T-helper 2 cell treated with Interferon-gamma antibody and Interleukin-4, amounts not matched to agents 5 μg/mL and 100 μg/mL, for 36 hours (primary cell): Measurements from ENCODE around the gene GPR78.

ENCODE experiments used
- DNase-seq: peaks from one replicate; pipeline ENCODE4 v3.0.0; 2021; ENCODE audit warnings: low spot score
- H3K27ac Mint-ChIP-seq: one replicate; pipeline ENCODE4 v1.8.0; 2021; ENCODE audit warnings: mild to moderate bottlenecking, mixed read lengths
- H3K27me3 Mint-ChIP-seq: one replicate; pipeline ENCODE4 v1.8.0; 2021; ENCODE audit warnings: low read depth, mixed read lengths
- H3K36me3 Mint-ChIP-seq: one replicate; pipeline ENCODE4 v1.8.0; 2021; ENCODE audit warnings: low read depth, mixed read lengths
- H3K4me1 Mint-ChIP-seq: one replicate; pipeline ENCODE4 v1.8.0; 2021; ENCODE audit warnings: low read depth, mixed read lengths
- H3K4me3 Mint-ChIP-seq: one replicate; pipeline ENCODE4 v1.8.0; 2022; ENCODE audit warnings: mild to moderate bottlenecking, moderate library complexity, mixed read lengths
- H3K9me3 Mint-ChIP-seq: one replicate; pipeline ENCODE4 v1.8.0; 2021; ENCODE audit warnings: mixed read lengths

GPR78 gene

GRCh38 chr4:8591626-8592365 lies 11.6 kb downstream of the GPR78 start:
- Mint-ChIP-seq H3K36me3 (no peaks in the 10 kb centered on the region), H3K27ac (no peak overlapping the region), H3K9me3 (no peaks in the 10 kb centered on the region), H3K4me1 (no peaks in the 10 kb centered on the region), H3K4me3 (no peak overlapping the region), H3K27me3 (peaks cover 22% of the 10 kb centered on the region)
- DNase-seq: no peak

DNA sequence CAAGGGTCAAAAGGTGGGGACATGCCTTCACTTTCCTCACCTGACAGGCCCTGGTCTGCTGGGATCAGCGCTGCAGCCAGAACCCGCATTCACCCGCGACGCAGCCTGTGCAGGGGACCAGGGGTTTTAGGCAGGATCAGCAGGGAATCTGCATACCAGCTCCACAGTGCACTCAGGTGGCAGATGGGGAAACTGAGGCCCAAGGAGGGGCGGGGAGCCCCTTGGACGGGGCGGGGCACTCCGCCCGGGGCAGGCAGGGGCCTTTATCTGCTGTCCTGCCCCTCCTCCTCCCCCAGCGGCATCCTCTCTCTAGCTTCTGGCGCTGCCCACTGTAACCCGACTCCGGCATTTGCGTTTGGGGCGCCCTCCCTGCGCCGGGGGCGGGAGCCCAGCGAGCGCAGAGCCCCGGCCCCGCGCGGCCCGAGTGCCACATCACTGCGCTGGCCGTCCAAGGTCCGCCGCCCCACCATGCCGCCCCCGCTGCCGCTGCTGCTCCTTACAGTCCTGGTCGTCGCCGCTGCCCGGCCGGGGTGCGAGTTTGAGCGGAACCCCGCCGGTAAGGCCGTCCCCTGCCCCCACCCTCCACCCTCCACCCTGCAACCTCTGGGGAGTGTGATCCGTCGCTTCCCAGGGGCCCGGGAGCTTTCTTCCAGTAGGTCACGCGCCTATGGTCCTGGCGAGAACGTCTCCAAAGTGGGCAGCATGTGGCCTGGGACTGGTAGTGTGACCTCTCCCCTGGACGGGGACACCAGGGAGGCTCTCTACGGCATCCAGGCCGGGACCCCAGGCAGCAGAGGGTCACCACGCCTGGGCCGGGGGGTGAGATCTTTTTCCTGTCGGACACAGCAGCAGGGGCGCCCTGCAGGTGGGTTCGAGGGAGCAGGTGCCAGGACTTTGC lies 12.4 kb downstream of the GPR78 start, which contains the start of gene CPZ:
CPZ (plus strand) TSS at position 400 of the 898 bp plus-strand sequence; CDS start at position 469, 69 bp downstream.
- Mint-ChIP-seq H3K9me3 (no peaks in the 10 kb centered on the region), H3K4me1 (no peaks in the 10 kb centered on the region), H3K4me3 (no peak within 1 kb of the TSS), H3K36me3 (no peaks in the 10 kb centered on the region), H3K27ac (no peak within 1 kb of the TSS), H3K27me3 (peaks cover 22% of the 10 kb centered on the region)
- DNase-seq: no peak

GRCh38 chr4:8593264-8594096 lies 13.3 kb downstream of the GPR78 start:
- no peaks in the 10 kb centered on the region for H3K9me3 Mint-ChIP-seq
- H3K4me1 Mint-ChIP-seq: no peaks in the 10 kb centered on the region
- no peak for DNase-seq
- H3K4me3 Mint-ChIP-seq: no peak overlapping the region
- H3K27ac Mint-ChIP-seq: no peak overlapping the region
- peaks cover 22% of the 10 kb centered on the region for H3K27me3 Mint-ChIP-seq
- no peaks in the 10 kb centered on the region for H3K36me3 Mint-ChIP-seq

- H3K27me3 Mint-ChIP-seq: peaks cover 22% of the 10 kb centered on the region
- no peaks in the 10 kb centered on the region for H3K36me3 Mint-ChIP-seq
- DNase-seq: no peak
- H3K9me3 Mint-ChIP-seq: no peaks in the 10 kb centered on the region
- H3K4me1 Mint-ChIP-seq: peaks cover 3% of the 10 kb centered on the region
- H3K27ac Mint-ChIP-seq: no peak overlapping the region
- no peak overlapping the region for H3K4me3 Mint-ChIP-seq
Observed at GRCh38 chr4:8594097-8595038, 14.2 kb downstream of the GPR78 start.

GRCh38 chr4:8595237-8596087 lies 15.3 kb downstream of the GPR78 start:
- peaks cover 20% of the 10 kb centered on the region for H3K27me3 Mint-ChIP-seq

DNA sequence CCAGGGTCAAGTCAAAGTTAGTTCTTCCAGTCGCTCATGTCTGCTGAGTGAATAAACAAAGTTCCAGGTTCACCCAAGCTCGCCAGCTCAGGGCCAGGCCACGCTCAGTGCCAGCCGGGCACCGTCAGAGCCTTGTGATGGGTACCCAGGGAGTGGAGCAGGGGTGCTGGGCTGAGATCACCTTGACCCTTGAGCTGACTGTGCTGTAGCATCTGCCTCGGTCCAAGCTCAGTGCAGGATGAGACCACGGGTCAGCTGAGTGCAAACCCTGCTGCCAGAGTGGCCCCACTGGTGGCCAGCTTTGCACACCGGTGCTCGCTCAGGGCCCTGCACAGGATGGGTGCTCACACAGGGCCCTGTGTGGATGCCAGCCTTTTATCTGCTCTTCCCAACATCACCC lies 16.7 kb downstream of the GPR78 start:
- H3K4me1 Mint-ChIP-seq: peaks cover 3% of the 10 kb centered on the region
- H3K4me3 Mint-ChIP-seq: no peak overlapping the region
- H3K27me3 Mint-ChIP-seq: peaks cover 11% of the 10 kb centered on the region
- no peaks in the 10 kb centered on the region for H3K36me3 Mint-ChIP-seq
- H3K9me3 Mint-ChIP-seq: no peaks in the 10 kb centered on the region
- no peak for DNase-seq
- no peak overlapping the region for H3K27ac Mint-ChIP-seq

More at GRCh38 chr4:8595237-8596087, 15.3 kb downstream of the GPR78 start:
- Mint-ChIP-seq H3K9me3 (no peaks in the 10 kb centered on the region), H3K36me3 (no peaks in the 10 kb centered on the region), H3K4me1 (peaks cover 3% of the 10 kb centered on the region), H3K27ac (no peak overlapping the region), H3K4me3 (no peak overlapping the region)
- DNase-seq: no peak

DNA sequence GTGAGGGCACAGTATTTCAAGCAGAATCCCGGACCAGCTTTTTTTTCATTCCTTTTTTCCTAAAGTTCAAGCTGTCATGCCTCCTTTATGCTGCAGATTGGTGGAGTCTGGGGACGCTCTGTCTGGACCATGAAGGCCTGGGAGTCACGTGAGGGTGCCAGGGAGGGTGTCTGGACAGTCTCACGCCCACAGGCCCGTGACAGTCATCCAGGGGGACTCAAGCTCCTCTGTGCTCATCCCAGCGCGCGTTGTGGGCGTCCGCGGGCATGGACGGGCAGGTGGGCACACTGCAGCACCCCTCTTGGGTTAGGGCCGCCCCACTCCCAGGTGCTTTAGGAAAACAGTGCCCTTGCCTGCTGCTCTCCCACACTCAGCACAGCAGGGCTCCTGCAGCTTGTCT lies 17.1 kb downstream of the GPR78 start:
- no peak for DNase-seq
- peaks cover 3% of the 10 kb centered on the region for H3K4me1 Mint-ChIP-seq
- H3K27me3 Mint-ChIP-seq: peaks cover 11% of the 10 kb centered on the region
- H3K36me3 Mint-ChIP-seq: no peaks in the 10 kb centered on the region
- no peak overlapping the region for H3K4me3 Mint-ChIP-seq
- H3K9me3 Mint-ChIP-seq: no peaks in the 10 kb centered on the region
- H3K27ac Mint-ChIP-seq: no peak overlapping the region

DNA sequence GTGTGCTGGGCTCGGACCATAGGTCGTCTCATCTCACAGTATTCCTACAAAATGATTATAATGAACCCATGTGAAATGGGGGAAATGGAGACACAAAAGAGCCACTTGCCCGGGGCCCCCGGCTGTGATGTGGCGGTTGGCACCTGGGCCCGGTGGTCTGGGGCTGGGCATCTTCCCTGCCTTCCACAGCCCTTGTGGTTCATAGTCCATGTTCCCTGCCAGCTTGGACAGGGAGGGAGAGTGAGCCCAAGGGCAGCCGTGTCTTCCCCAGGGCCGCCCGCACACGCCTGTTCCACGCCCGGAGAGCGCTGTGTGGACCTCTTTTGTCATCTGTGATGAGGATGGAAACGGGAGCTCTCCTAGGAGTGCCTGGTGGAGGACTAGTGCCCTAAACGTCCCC lies 17.6 kb downstream of the GPR78 start:
- H3K4me3 Mint-ChIP-seq: no peak overlapping the region
- H3K4me1 Mint-ChIP-seq: peaks cover 3% of the 10 kb centered on the region
- H3K36me3 Mint-ChIP-seq: no peaks in the 10 kb centered on the region
- H3K27ac Mint-ChIP-seq: no peak overlapping the region
- DNase-seq: no peak
- no peaks in the 10 kb centered on the region for H3K9me3 Mint-ChIP-seq
- H3K27me3 Mint-ChIP-seq: peaks cover 11% of the 10 kb centered on the region

DNA sequence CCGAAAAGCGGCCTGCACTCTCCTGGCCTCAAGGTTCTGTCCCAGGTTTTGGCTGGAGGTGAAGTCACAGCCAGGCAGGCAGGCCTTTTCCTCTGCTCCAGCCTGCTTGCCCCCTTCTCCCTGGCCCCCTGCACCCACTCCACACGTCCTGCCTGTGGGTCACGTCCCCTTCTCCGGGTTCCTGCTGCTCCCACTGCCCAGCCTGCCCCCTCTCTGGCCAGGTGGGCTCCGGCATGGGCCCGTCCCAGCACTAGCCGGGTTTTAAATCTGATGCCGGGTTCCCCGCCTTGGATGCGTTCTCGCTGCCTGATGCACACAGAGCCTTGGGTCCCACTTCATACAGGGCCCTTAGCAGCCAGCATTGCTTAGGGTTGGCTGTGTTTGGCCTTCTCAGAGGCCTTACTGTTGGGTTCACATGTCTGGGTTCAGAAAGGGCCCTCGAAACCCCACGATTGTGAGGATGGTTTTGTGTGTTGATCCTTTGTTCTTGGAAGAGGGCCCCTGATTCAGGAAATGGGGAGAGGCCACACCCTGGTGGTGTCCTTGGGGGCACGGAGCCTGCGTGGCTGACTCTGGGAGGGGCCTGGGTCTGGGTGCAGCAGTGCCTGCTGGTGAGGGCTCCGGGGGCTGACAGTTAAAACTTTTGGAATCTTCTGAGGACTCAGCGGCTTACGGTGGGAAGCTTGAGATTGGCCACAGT lies 18.3 kb downstream of the GPR78 start:
- Mint-ChIP-seq H3K36me3 (no peaks in the 10 kb centered on the region), H3K9me3 (no peaks in the 10 kb centered on the region), H3K4me1 (peaks cover 3% of the 10 kb centered on the region), H3K4me3 (no peak overlapping the region), H3K27me3 (peaks cover 9% of the 10 kb centered on the region), H3K27ac (no peak overlapping the region)
- no peak for DNase-seq

- Mint-ChIP-seq H3K27ac (no peak overlapping the region), H3K4me3 (no peak overlapping the region)
Observed at GRCh38 chr4:8599091-8599460, 18.9 kb downstream of the GPR78 start.

GRCh38 chr4:8599657-8600056 lies 19.5 kb downstream of the GPR78 start:
- H3K9me3 Mint-ChIP-seq: no peaks in the 10 kb centered on the region
- no peaks in the 10 kb centered on the region for H3K36me3 Mint-ChIP-seq
- H3K4me3 Mint-ChIP-seq: no peak overlapping the region
- peaks cover 3% of the 10 kb centered on the region for H3K4me1 Mint-ChIP-seq
- no peaks in the 10 kb centered on the region for H3K27me3 Mint-ChIP-seq
- no peak for DNase-seq
- no peak overlapping the region for H3K27ac Mint-ChIP-seq

More at GRCh38 chr4:8599091-8599460, 18.9 kb downstream of the GPR78 start:
- Mint-ChIP-seq H3K27me3 (peaks cover 4% of the 10 kb centered on the region), H3K36me3 (no peaks in the 10 kb centered on the region), H3K9me3 (no peaks in the 10 kb centered on the region), H3K4me1 (peaks cover 3% of the 10 kb centered on the region)
- no peak for DNase-seq

DNA sequence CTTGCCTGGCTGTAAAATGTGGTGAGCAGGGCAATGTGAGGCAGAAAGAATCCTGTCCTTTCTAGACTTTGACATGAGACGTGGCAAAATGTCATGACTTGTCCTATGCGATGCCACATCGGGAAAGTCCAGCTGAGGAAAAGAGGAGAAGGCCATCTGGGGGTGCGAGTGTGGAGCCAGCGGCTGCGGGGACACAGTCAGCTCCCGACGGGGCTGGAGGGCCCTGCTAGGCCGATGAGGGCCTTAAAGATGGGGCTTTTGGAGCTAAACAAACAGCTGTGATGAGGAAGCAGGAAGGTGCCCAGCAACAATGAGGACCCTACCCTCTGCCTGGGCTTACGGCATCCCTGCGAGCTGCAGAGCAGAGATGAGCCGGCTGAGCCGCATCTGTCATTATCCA lies 20.1 kb downstream of the GPR78 start:
- Mint-ChIP-seq H3K36me3 (no peaks in the 10 kb centered on the region), H3K27ac (no peak overlapping the region)

More for the DNA sequence above, 20.1 kb downstream of the GPR78 start:
- H3K4me1 Mint-ChIP-seq: peaks cover 3% of the 10 kb centered on the region
- no peaks in the 10 kb centered on the region for H3K9me3 Mint-ChIP-seq
- no peak overlapping the region for H3K4me3 Mint-ChIP-seq
- DNase-seq: no peak
- no peaks in the 10 kb centered on the region for H3K27me3 Mint-ChIP-seq
